HepG2 (cell line): ENCODE measurements around the gene ANKRD29. TPM values are rescaled to one million over a fixed set of nuclear protein-coding genes. Genes with fewer than 3 reads are reported as not detected.

Experiments
- DR1 ChIP-seq: sonication (generic); formaldehyde crosslinking; IDR thresholded peaks from 2 replicates; pipeline ENCODE4 v1.8.0; 2021; ENCODE audit warnings: mild to moderate bottlenecking, missing genetic modification reagents, inconsistent platforms
- EP300 ChIP-seq, 3 experiments: sonication (generic) in 1 of 3; formaldehyde crosslinking in 1 of 3; IDR thresholded peaks; 2 replicates each; pipeline versions ENCODE4 v1.5.1 to v1.6.1; 2011 to 2020; ENCODE audit warnings: low read depth in 2 of 3, low read length in 2 of 3, borderline replicate concordance in 1 of 3, improper control_type of control experiment in 1 of 3, mild to moderate bottlenecking in 1 of 3, missing genetic modification reagents in 1 of 3, moderate library complexity in 1 of 3
- FOXJ3 ChIP-seq: sonication (generic); formaldehyde crosslinking; IDR thresholded peaks from 2 replicates; pipeline ENCODE4 v1.4.0; 2020; ENCODE audit warnings: missing genetic modification reagents, mild to moderate bottlenecking, borderline replicate concordance
- HMG20B ChIP-seq: conservative IDR thresholded peaks from 2 replicates; pipeline ENCODE4 v1.6.1; 2016; ENCODE audit warnings: missing genetic modification reagents, missing compliant biosample characterization
- HNF4A ChIP-seq: sonication (generic); formaldehyde crosslinking; IDR thresholded peaks from 2 replicates; pipeline ENCODE4 v1.4.0; 2020; ENCODE audit warnings: missing genetic modification reagents
- MLLT10 ChIP-seq: sonication (generic); formaldehyde crosslinking; IDR thresholded peaks from 2 replicates; pipeline ENCODE4 v1.4.0; 2020; ENCODE audit warnings: missing genetic modification reagents
- NFIB ChIP-seq: sonication (generic); formaldehyde crosslinking; IDR thresholded peaks from 2 replicates; pipeline ENCODE4 v1.9.0; 2021; ENCODE audit warnings: missing genetic modification reagents, mild to moderate bottlenecking, borderline replicate concordance
- PAX8 ChIP-seq: sonication (generic); formaldehyde crosslinking; IDR thresholded peaks from 2 replicates; pipeline ENCODE4 v1.8.0; 2022; ENCODE audit warnings: mild to moderate bottlenecking, missing genetic modification reagents, borderline replicate concordance
- RARA ChIP-seq: IDR thresholded peaks from 2 replicates; pipeline ENCODE4 v1.6.1; 2016; ENCODE audit warnings: missing genetic modification reagents, missing compliant biosample characterization
- RFXAP ChIP-seq: sonication (generic); formaldehyde crosslinking; IDR thresholded peaks from 2 replicates; pipeline ENCODE4 v1.4.0; 2020; ENCODE audit warnings: missing genetic modification reagents, borderline replicate concordance
- SKI ChIP-seq: fragments of 450-650 bp; IDR thresholded peaks from one replicate; pipeline ENCODE4 v1.6.1; 2018; ENCODE audit warnings: mild to moderate bottlenecking; ENCODE audit not compliant: partially characterized antibody
- YY1 ChIP-seq: IDR thresholded peaks from 2 replicates; pipeline ENCODE4 v1.6.1; 2011; ENCODE audit warnings: low read length, low read depth, moderate library complexity, mild to moderate bottlenecking; ENCODE audit not compliant: insufficient read depth, insufficient replicate concordance
- ZNF546 ChIP-seq: sonication (generic); formaldehyde crosslinking; conservative IDR thresholded peaks from 2 replicates; pipeline ENCODE4 v1.8.1; 2023; ENCODE audit warnings: mild to moderate bottlenecking, missing genetic modification reagents
- ZNF614 ChIP-seq: IDR thresholded peaks from 2 replicates; pipeline ENCODE4 v1.6.1; 2018; ENCODE audit warnings: missing biosample characterization, missing genetic modification reagents, inconsistent platforms, borderline replicate concordance
- ZNF850 ChIP-seq: sonication (generic); formaldehyde crosslinking; conservative IDR thresholded peaks from 2 replicates; pipeline ENCODE4 v1.9.0; 2021; ENCODE audit warnings: mild to moderate bottlenecking, missing genetic modification reagents
- polyA plus RNA-seq, 8 experiments: library from polyadenylated mRNA; depleted of rRNA in 3 of 8; stranded (reverse) in 7 of 8; unstranded in 1 of 8; fragments of >200 nt; fragmentation: Illumina TruSeq in 4 of 8; extraction: Trizol in 4 of 8; gene quantifications; 2 replicates each; pipeline versions ENCODE4 v1.2.1 to v1.2.3, GENCODE V29; 2011 to 2016; ENCODE audit warnings: low read depth in 4 of 8, missing spikeins in 1 of 8, mixed read lengths in 1 of 8; ENCODE audit not compliant: insufficient read depth in 1 of 8
- total RNA-seq, 5 experiments: library from RNA; depleted of rRNA; stranded (reverse); fragments of >200 nt; fragmentation: Illumina TruSeq; extraction: Trizol; gene quantifications; 2 replicates each; pipeline ENCODE4 v1.2.3, GENCODE V29; 2016; ENCODE audit warnings: low read depth in 1 of 5
- TF ChIP-seq, protein P1 (sequence below): sonication (generic); formaldehyde crosslinking; IDR thresholded peaks from 2 replicates; pipeline ENCODE4 v1.4.0; 2020; ENCODE audit warnings: mild to moderate bottlenecking, missing genetic modification reagents
- TF ChIP-seq, protein P2 (sequence below): sonication (generic); formaldehyde crosslinking; IDR thresholded peaks from 2 replicates; pipeline ENCODE4 v1.5.1; 2020; ENCODE audit warnings: missing genetic modification reagents, mild to moderate bottlenecking, borderline replicate concordance
- TF ChIP-seq, protein P3 (sequence below): sonication (generic); formaldehyde crosslinking; conservative IDR thresholded peaks from 2 replicates; pipeline ENCODE4 v1.8.0; 2022; ENCODE audit warnings: mild to moderate bottlenecking, moderate library complexity, missing genetic modification reagents
- TF ChIP-seq, protein P4 (sequence below): sonication (generic); formaldehyde crosslinking; IDR thresholded peaks from 2 replicates; pipeline ENCODE4 v1.8.0; 2022; ENCODE audit warnings: mild to moderate bottlenecking, missing genetic modification reagents, moderate library complexity
- TF ChIP-seq, protein P5 (sequence below): sonication (generic); formaldehyde crosslinking; IDR thresholded peaks from 2 replicates; pipeline ENCODE4 v1.5.1; 2020; ENCODE audit warnings: missing genetic modification reagents, mild to moderate bottlenecking, borderline replicate concordance
- TF ChIP-seq, protein P6 (sequence below): IDR thresholded peaks from 2 replicates; pipeline ENCODE4 v1.6.1; 2012; ENCODE audit warnings: low read depth, low read length, improper control_type of control experiment
- TF ChIP-seq, protein P7 (sequence below): sonication (generic); formaldehyde crosslinking; IDR thresholded peaks from 2 replicates; pipeline ENCODE4 v1.4.0; 2020; ENCODE audit warnings: missing genetic modification reagents

The ANKRD29 gene
- total and polyA plus RNA-seq, 2 of the 13 experiments (the other 11 are each of a cell fraction or from before 2014, with no cell fraction given), result not detected

DNA sequence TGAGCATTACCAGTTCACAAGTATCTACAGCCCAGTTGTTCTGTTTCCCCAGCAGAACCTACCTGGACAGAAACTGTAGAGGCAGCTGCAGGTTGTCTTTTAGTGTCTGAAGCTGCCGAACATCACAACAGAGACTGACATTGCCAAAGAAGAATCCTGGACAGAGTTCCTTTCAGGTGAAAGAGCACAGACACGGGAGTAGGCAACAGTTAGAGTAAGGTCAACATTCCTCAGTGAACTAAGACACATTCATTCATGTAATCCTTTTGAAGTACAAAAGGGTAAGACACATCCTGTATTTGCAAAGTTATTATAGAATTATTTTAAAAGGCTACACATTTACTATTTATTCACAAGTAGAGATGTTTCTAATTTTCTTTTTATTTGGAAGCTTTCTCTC, 90.7 kb downstream of the ANKRD29 start (continued):
- TF ChIP-seq, protein P1, sequence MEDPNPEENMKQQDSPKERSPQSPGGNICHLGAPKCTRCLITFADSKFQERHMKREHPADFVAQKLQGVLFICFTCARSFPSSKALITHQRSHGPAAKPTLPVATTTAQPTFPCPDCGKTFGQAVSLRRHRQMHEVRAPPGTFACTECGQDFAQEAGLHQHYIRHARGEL (CRISPR knock-in tag), result no peak
- TF ChIP-seq FOXJ3 (CRISPR knock-in tag) (no peak), HNF4A (CRISPR knock-in tag) (peak; percentile 60), MLLT10 (CRISPR knock-in tag) (no peak), PAX8 (CRISPR knock-in tag) (no peak), DR1 (CRISPR knock-in tag) (no peak), SKI (peak; percentile 64), YY1 (no peak), ZNF614 (CRISPR knock-in tag) (no peak), RARA (CRISPR knock-in tag) (peak; percentile 93), ZNF546 (no peak), NFIB (CRISPR knock-in tag) (no peak), EP300 (IDR thresholded peaks at IDR 0.05; ENCODE audit: low read depth in 2 of 2, low read length in 2 of 2) (peak in 1 of 2 experiments; percentile 80; a peak in 3 of 4 replicates), EP300 (CRISPR knock-in tag; IDR thresholded peaks at IDR 0.05; ENCODE audit: borderline replicate concordance) (peak; percentile 71; the same call in 1 of the 2 replicates), HMG20B (no peak; the same call in 1 of the 2 replicates), RFXAP (CRISPR knock-in tag) (no peak), ZNF850 (no peak)
- TF ChIP-seq, protein P2, sequence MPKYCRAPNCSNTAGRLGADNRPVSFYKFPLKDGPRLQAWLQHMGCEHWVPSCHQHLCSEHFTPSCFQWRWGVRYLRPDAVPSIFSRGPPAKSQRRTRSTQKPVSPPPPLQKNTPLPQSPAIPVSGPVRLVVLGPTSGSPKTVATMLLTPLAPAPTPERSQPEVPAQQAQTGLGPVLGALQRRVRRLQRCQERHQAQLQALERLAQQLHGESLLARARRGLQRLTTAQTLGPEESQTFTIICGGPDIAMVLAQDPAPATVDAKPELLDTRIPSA (CRISPR knock-in tag), result no peak
- TF ChIP-seq, protein P3, sequence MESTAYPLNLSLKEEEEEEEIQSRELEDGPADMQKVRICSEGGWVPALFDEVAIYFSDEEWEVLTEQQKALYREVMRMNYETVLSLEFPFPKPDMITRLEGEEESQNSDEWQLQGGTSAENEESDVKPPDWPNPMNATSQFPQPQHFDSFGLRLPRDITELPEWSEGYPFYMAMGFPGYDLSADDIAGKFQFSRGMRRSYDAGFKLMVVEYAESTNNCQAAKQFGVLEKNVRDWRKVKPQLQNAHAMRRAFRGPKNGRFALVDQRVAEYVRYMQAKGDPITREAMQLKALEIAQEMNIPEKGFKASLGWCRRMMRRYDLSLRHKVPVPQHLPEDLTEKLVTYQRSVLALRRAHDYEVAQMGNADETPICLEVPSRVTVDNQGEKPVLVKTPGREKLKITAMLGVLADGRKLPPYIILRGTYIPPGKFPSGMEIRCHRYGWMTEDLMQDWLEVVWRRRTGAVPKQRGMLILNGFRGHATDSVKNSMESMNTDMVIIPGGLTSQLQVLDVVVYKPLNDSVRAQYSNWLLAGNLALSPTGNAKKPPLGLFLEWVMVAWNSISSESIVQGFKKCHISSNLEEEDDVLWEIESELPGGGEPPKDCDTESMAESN (CRISPR knock-in tag), result no peak
- TF ChIP-seq, protein P4, sequence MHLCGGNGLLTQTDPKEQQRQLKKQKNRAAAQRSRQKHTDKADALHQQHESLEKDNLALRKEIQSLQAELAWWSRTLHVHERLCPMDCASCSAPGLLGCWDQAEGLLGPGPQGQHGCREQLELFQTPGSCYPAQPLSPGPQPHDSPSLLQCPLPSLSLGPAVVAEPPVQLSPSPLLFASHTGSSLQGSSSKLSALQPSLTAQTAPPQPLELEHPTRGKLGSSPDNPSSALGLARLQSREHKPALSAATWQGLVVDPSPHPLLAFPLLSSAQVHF, result no peak
- TF ChIP-seq, protein P5, sequence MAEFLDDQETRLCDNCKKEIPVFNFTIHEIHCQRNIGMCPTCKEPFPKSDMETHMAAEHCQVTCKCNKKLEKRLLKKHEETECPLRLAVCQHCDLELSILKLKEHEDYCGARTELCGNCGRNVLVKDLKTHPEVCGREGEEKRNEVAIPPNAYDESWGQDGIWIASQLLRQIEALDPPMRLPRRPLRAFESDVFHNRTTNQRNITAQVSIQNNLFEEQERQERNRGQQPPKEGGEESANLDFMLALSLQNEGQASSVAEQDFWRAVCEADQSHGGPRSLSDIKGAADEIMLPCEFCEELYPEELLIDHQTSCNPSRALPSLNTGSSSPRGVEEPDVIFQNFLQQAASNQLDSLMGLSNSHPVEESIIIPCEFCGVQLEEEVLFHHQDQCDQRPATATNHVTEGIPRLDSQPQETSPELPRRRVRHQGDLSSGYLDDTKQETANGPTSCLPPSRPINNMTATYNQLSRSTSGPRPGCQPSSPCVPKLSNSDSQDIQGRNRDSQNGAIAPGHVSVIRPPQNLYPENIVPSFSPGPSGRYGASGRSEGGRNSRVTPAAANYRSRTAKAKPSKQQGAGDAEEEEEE, result no peak
- TF ChIP-seq, protein P6, sequence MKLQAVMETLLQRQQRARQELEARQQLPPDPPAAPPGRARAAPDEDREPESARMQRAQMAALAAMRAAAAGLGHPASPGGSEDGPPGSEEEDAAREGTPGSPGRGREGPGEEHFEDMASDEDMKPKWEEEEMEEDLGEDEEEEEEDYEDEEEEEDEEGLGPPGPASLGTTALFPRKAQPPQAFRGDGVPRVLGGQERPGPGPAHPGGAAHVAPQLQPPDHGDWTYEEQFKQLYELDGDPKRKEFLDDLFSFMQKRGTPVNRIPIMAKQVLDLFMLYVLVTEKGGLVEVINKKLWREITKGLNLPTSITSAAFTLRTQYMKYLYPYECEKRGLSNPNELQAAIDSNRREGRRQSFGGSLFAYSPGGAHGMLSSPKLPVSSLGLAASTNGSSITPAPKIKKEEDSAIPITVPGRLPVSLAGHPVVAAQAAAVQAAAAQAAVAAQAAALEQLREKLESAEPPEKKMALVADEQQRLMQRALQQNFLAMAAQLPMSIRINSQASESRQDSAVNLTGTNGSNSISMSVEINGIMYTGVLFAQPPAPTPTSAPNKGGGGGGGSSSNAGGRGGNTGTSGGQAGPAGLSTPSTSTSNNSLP, result no peak
- TF ChIP-seq, protein P7, sequence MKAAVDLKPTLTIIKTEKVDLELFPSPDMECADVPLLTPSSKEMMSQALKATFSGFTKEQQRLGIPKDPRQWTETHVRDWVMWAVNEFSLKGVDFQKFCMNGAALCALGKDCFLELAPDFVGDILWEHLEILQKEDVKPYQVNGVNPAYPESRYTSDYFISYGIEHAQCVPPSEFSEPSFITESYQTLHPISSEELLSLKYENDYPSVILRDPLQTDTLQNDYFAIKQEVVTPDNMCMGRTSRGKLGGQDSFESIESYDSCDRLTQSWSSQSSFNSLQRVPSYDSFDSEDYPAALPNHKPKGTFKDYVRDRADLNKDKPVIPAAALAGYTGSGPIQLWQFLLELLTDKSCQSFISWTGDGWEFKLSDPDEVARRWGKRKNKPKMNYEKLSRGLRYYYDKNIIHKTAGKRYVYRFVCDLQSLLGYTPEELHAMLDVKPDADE, result no peak
